GM21528 (cell line): ENCODE results near the gene SLC1A4.
"Not testable (repeated sequence)": the region's sequence is repeated elsewhere in the genome, so short reads cannot be mapped to it uniquely, and the experiment has no call there.

ENCODE experiments used
- ATAC-seq: cut with Tn5 transposase; IDR thresholded peaks from one replicate; pipeline ENCODE4 v1.9.1; 2021; ENCODE audit warnings: mild to moderate bottlenecking, moderate library complexity; ENCODE audit not compliant: unreplicated experiment, low FRiP score

The SLC1A4 gene

DNA sequence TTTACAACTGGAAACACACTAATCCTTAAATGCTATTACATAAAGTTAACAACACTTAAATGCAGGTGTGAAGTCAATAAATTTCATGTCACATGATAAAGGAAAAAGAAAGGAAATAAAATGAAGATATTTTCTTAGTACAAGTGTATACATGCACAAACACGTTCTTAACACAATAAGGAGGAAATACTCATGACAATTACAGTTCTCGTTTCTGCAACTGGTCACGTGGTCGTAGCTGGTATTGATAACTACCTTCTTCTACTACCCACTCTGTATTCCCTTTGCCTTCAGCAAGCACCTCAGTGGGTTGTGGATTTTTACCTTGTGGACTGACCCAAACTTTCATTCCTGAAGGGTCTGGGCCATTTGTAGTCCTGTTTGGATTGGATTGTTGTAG, 26.1 kb upstream of the SLC1A4 start:
- ATAC-seq, result not testable (repeated sequence)

DNA sequence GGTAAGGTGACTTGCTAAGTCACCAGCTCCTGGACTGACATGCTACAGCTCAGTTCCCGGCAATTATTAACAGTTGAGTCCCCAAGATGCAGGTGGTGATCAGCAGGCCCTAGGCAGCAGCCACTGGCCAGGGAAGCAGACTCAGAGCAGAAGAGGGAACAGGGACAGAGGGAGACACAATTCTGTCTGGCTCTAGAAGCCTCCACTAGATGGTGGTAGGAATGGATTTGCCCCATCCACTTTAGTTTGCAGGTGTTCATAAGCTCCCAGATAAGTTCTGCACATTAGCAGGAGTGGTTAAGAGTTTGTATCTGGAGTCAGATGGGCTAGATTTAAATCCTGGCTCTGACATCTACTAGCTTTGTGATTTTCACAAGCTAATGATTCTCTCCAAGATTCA, 25.5 kb upstream of the SLC1A4 start:
- ATAC-seq, result no peak

DNA sequence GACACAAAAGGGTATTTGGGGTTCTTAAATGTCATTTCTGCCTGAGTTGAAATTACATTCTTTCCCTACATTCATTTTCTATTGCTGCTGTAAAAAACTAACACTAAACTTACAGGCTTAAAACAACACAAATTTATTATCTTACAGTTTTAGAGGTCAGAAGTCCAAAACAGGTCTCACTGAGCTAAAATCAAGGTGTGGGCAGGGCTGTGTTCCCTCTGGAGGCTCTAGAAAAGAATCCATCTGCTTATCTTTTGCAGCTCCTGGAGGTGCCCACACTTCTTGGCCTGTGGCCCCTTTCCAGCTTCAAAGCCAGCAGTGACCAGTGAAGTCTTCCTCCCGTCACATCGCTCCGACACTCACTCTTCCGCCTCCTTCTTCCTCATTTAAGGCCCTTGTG, 23.2 kb upstream of the SLC1A4 start:
- ATAC-seq, result no peak

DNA sequence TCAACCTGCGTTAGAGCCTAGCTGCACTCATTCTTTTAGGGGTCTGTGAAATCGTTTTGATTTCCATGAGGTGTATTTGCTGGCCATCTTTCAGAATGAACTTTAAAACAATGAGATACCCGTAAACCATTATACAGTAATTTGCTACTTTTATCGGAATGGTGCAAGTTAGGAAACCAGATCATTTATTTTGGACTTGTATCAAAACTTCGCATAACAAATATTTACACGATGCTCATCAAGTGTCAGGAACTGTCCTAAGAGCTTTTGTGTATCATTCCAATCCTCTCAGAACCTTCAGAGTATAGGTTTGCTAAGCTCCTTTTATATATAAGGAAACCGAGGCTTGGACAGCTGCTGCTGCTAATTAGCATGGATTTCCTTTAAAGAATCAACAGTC, 22.4 kb upstream of the SLC1A4 start:
- no peak for ATAC-seq

DNA sequence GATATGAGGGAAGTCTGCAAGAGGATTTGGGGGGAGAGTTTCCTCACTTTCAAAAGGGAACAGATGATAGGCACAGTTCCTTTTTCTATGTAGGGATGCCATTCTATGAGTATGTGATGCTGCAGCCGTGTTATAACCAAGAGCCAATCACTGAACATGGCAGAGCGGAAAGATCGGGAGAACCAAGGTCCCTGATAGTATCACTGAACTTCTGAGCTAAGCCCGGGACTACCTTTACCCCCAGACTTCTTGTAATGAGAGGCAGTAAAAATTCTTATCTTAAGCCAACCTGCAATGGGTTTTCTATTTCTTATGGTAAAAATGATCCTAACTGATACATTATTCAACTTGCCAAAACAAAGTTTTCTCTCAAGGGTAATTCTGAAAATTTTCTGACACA, 21.6 kb upstream of the SLC1A4 start:
- ATAC-seq, result no peak

DNA sequence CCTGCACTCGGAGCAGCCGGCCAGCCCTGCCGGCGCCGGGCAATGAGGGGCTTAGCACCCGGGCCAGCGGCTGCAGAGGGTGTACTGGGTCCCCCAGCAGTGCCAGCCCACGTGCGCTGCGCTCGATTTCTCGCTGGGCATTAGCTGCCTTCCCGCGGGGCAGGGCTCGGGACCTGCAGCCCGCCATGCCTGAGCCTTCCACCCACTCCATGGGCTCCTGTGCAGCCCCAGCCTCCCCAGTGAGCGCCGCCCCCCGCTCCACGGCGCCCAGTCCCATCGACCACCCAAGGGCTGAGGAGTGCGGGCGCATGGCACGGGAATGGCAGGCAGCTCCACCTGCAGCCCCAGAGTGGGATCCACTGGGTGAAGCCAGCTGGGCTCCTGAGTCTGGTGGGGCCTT, 20.1 kb upstream of the SLC1A4 start:
- ATAC-seq, result not testable (repeated sequence)

DNA sequence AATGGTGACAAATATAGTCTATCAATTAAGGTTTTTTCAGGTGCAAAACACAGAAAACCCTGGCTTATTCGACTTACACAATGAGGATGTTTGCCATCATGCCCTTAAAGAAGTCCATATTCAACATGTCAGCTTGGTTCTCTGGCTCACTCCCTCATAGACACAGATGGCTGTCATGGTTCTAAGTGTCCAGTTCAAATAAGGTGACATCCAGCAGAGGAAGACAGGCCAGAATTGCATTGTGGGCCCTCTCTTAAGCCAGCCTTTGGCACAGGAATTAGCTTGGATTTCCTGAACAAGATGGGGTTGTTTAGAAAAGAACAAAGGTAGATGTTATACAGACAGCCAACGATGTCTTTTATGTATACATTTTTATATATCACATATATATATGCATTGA, 18.7 kb upstream of the SLC1A4 start:
- no peak for ATAC-seq

- no peak for ATAC-seq
Measured at GRCh38 chr2:64972426-64972825, 16.8 kb upstream of the SLC1A4 start.

GRCh38 chr2:64972876-64973275, 16.3 kb upstream of the SLC1A4 start:
- no peak for ATAC-seq

DNA sequence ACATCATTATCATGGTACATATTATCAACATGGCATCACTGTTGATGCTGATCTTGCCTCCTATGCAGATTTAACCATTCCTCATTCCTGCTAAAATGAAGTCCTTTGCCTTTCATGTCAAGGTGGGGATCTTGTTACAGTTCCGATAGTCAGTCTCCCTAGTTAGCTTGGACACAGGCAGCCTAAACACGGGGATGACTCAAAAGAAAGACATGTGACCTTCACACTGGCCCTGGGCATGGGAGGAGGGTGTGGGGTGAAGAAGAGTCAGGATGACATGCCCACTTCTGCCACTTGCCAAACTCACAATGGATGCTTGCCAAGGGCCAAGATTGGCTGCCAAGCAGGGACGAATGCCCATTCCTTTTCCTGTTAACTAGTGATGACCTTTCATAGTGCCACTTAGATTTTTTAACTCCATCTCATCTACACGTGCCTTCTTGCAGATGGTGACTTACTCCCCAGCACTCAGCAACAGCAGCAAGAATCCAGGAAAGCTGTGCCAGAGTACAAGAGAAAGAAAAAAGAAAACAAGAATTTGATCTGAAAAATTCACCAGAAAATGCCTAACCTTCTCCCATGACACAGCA, 13.9 kb upstream of the SLC1A4 start:
- no peak for ATAC-seq

- no peak for ATAC-seq
Measured at GRCh38 chr2:64976276-64976675, 12.9 kb upstream of the SLC1A4 start.

- no peak for ATAC-seq
Measured at GRCh38 chr2:64978514-64979268, 10.5 kb upstream of the SLC1A4 start.

GRCh38 chr2:64979744-64980143, 9.5 kb upstream of the SLC1A4 start:
- ATAC-seq, result no peak

DNA sequence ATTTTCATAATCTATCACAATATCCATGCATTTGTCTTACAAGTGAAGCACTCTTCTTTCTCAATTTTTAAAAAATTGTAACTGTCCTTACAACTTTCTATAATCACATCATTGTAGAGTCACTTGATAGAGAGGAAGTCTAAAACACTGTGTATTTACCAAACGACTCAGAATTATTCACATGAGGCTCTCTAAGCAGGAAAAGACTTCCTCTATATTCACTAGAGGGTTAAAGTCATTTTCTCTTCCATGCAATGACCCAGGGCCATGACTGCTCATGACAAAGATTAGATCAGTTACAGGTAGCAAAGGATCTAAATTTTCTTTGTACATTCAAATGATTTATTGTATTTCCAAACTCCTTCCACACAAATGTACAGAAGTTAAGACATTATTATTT, 9.0 kb upstream of the SLC1A4 start:
- no peak for ATAC-seq

DNA sequence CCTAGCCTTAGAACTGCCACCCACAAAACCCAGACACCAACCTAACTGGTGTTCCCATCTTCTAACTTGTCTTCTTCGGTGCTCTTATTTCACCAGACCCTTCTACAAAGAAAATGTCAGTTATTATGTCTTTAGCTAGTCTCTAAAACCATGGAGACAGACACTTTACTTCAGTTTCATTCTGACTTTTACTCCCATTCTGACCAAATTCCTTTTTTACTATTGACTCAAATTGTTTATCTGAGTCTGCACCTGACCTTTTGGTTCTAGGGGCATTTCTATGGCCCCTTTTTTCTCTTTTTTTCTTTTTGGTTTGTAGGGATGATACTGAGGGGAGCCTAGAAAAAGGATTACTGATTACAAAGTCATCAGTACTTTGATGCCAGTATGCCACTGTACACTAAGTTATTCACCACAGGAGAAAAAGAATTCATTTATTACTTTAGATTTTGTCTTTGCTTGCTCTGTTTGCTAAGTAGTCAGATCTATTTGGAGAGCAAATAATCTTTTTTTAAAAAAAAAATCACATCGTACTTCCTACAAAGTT, 6.8 kb upstream of the SLC1A4 start:
- ATAC-seq, result no peak

GRCh38 chr2:64982932-64983331, 6.3 kb upstream of the SLC1A4 start:
- ATAC-seq, result no peak

- no peak for ATAC-seq
Measured at GRCh38 chr2:64985447-64985846, 3.8 kb upstream of the SLC1A4 start.

GRCh38 chr2:64987001-64987955, 1.9 kb upstream of the SLC1A4 start:
- no peak for ATAC-seq

- ATAC-seq, result no peak
Measured at GRCh38 chr2:64987956-64988419, 1.2 kb upstream of the SLC1A4 start.

DNA sequence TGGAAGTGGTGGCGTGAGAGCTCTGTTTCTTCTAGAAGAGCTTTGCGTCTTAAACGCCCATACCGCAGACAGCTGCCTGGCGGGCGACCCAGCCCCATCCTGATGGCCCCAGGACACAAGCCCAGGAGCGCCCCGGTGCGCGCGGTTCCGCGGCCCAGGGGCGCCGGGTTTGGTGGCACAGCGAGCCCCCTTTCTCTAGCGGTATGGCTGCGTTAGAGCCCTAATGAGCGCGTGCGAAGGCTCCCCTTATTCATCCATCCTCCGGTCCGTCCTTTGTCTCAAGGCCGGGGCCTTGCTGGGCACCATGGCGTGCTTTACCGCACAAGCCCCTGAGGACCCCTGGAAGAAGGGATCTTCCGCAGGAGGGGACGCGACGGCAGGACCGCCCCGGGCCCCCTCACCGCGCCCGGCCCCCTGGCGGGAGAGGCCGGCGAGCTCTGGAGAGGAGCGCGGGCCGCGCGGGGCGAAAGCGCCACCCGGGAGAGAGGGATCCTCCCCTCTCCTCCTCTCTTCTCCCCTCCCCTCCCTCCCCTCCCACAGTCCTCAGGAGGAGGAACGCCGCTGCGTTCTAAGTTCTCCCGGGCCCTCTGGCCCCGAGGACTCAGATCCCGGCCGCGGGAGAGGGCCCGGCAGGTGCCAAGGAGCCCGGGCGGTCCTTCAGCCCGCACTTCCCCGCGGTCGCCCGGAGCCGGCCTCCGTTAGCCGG, 626 bp upstream of the SLC1A4 start:
- peak; percentile 32 for ATAC-seq
